Measurements from ENCODE around the gene TTC28.

DNA sequence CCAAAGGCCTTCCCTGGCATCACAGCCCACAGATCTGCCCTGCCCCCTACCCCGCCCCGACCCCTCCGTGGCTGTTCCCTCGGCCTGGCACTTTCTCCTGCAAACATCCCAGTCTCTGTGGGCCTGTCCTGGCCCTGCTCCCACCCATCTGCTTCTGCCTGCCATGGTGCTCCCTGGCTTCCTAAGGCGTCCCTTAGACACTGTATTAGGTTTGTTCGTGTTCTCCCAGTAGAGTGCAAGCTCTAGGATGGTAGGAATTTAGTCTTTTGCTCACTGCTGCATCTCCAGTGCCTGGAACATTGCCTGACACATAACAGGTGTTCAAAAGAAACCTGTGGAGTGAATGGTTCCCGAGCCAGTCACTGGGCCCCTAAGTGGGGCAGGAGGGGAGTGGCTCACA, 690.9 kb downstream of the TTC28 start:
- TF ChIP-seq EZH2 (IDR thresholded peaks at IDR 0.05; ENCODE audit: borderline replicate concordance, low read depth, low read length, severe bottlenecking) (no peak), POLR2A (IDR thresholded peaks at IDR 0.05; ENCODE audit: low read depth, low read length) (no peak), MYC (IDR thresholded peaks at IDR 0.05; ENCODE audit: low read depth, low read length) (no peak), POLR2AphosphoS5 (IDR thresholded peaks at IDR 0.05; ENCODE audit: insufficient read depth, low read depth, low read length) (no peak), JUN (IDR thresholded peaks at IDR 0.05; ENCODE audit: borderline replicate concordance, insufficient read depth, insufficient read length, low read depth) (no peak), FOS (IDR thresholded peaks at IDR 0.05; ENCODE audit: borderline replicate concordance, insufficient read depth, low read length) (no peak)
- TF ChIP-seq, protein P1, sequence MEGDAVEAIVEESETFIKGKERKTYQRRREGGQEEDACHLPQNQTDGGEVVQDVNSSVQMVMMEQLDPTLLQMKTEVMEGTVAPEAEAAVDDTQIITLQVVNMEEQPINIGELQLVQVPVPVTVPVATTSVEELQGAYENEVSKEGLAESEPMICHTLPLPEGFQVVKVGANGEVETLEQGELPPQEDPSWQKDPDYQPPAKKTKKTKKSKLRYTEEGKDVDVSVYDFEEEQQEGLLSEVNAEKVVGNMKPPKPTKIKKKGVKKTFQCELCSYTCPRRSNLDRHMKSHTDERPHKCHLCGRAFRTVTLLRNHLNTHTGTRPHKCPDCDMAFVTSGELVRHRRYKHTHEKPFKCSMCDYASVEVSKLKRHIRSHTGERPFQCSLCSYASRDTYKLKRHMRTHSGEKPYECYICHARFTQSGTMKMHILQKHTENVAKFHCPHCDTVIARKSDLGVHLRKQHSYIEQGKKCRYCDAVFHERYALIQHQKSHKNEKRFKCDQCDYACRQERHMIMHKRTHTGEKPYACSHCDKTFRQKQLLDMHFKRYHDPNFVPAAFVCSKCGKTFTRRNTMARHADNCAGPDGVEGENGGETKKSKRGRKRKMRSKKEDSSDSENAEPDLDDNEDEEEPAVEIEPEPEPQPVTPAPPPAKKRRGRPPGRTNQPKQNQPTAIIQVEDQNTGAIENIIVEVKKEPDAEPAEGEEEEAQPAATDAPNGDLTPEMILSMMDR (IDR thresholded peaks at IDR 0.05; ENCODE audit: extremely low read depth in 1 of 2, insufficient read depth in 1 of 2, low read depth in 1 of 2, low read length in 2 of 2) = no peak
- TF ChIP-seq, protein P2, sequence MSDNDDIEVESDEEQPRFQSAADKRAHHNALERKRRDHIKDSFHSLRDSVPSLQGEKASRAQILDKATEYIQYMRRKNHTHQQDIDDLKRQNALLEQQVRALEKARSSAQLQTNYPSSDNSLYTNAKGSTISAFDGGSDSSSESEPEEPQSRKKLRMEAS (IDR thresholded peaks at IDR 0.05; ENCODE audit: insufficient read depth, insufficient read length) = no peak

Measured in endothelial cell of umbilical vein (primary cell).